Measurements from ENCODE around the gene CDKAL1.

- no peak for TF ChIP-seq GATA2 (IDR thresholded peaks at IDR 0.05; ENCODE audit: low read depth, low read length)
- no peak for TF ChIP-seq GATA3 (IDR thresholded peaks at IDR 0.05; ENCODE audit: low read depth, low read length)
These were observed 244.7 kb downstream of the CDKAL1 start for GRCh38 chr6:20778912-20779311.

Measured in SH-SY5Y (cell line).